NCI-H2196 (cell line): ENCODE results near the gene XPC.
A peak's percentile ranks its signal among the peaks of the same experiment; 100 is the strongest.

Experiments
- DNase-seq: peaks from one replicate; lab custom pipeline; 2025; ENCODE audit not compliant: unreplicated experiment; lab: John Stamatoyannopoulos, UW

XPC gene

GRCh38 chr3:14135581-14135980, 42.8 kb downstream of the XPC start:
- DNase-seq: no peak

DNA sequence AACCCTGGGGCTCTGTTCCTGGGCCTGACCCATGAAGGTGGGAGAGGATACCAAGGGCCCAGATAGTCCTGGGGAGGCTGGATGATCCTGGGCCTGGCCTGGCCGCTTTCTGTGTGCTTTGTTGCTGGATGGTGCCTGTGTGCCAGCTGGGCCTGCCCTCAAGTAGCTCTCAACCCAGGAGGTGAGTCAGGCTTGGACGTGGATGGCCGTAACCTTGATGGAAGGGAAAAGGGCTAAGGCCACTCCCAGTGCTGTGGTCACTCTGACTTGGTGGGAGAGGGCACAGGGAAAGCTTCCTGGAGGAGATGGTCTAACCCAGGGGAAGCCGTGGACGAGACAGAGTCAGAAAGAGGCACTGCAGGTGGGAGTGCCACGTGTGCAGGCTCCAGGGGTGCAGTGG, 44.1 kb downstream of the XPC start:
- no peak for DNase-seq

- no peak for DNase-seq
These were observed 44.5 kb downstream of the XPC start for GRCh38 chr3:14133876-14134275.

- DNase-seq: no peak
These were observed 45.1 kb downstream of the XPC start for GRCh38 chr3:14133188-14133800.

DNA sequence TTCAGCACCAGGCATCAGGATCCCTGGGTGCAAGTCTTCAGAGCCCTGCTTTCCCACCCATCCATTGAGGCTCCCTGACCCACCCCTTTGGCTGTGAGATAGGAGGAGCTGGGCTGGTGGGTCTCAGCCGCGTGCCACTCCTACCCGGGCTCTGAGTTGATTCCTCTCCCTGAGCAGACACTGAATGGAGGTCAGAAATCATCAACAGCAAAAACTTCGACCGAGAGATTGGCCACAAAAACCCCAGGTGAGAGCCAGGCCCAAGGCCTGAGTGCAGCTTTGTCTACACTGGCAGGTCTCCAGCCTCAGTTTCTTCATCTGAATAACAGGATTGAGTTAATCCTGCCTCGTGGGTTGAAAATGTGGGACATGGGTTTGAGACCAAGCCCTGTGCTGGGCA, 45.7 kb downstream of the XPC start:
- DNase-seq: no peak

GRCh38 chr3:14132120-14132519, 46.3 kb downstream of the XPC start:
- no peak for DNase-seq

- no peak for DNase-seq
These were observed 47.3 kb downstream of the XPC start for GRCh38 chr3:14131134-14131533.

DNA sequence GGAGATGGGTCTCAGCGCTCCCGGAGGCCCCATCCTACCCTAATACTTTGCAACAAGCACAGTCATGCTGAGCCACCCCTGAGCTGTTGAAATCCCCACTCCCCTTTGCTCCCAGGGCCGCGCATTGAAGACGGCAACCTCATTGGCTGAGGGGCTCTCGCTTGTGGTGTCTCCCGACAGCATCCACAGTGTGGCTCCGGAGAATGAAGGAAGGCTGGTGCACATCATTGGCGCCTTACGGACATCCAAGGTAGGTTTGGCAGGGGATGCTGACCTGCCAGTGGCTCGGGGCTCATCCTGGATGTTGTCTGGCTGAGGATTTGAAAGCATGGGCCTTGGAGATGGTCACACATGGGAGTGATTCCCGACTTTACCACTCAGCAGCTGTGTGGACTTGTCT, 47.7 kb downstream of the XPC start:
- DNase-seq: no peak

GRCh38 chr3:14130230-14130629, 48.2 kb downstream of the XPC start:
- DNase-seq: no peak

- no peak for DNase-seq
These were observed 49.1 kb downstream of the XPC start for GRCh38 chr3:14129296-14129695.

DNA sequence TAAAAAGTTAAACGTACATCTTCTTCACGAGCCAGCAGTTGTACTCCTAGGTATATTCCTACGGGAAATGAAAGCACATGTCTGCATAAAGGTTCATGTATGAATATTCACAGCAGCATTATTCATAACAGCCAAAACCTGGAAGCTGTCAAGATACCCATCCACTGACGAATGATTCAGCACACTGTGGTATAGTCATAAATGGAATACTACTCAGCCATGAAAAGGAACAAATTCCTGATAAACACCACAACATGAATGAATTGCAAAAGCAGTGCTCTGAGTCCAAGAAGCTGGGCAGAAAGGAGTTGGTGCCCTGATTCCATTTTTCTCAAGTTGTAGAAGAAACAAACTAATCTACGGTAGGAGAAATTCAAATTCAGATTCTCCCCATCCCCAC, 49.7 kb downstream of the XPC start:
- DNase-seq: no peak

DNA sequence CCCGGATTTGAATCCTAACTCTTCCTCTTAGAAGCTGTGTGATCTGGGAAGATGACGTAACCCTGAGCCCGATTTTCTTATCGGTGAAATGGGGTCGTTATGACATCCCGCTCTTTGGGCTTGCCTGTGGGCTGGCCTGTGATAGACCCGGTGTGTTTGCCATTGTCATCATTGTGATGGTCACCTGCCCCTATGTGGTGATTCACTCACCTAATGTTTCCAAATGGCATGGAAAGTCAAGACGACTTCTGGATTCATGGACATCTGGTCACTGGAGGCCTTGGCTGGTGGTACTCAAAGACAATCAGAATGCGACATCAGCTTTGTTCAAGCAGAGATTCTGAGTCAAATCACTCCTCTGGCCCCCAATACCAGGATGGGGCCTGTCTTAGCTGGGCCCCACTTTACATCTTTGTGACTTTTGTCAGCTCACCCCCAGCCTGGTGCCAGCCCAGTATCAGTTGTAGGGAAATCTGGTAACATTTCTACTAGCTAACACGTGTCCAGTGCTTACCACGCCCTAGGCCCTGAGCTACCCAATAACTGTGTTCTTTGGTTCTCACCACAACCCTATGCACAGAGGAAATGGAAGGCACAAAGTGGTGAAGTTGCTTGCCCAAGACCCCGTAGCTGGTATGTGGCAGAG, 50.8 kb downstream of the XPC start:
- no peak for DNase-seq

GRCh38 chr3:14126887-14127505, 51.4 kb downstream of the XPC start:
- DNase-seq: no peak

DNA sequence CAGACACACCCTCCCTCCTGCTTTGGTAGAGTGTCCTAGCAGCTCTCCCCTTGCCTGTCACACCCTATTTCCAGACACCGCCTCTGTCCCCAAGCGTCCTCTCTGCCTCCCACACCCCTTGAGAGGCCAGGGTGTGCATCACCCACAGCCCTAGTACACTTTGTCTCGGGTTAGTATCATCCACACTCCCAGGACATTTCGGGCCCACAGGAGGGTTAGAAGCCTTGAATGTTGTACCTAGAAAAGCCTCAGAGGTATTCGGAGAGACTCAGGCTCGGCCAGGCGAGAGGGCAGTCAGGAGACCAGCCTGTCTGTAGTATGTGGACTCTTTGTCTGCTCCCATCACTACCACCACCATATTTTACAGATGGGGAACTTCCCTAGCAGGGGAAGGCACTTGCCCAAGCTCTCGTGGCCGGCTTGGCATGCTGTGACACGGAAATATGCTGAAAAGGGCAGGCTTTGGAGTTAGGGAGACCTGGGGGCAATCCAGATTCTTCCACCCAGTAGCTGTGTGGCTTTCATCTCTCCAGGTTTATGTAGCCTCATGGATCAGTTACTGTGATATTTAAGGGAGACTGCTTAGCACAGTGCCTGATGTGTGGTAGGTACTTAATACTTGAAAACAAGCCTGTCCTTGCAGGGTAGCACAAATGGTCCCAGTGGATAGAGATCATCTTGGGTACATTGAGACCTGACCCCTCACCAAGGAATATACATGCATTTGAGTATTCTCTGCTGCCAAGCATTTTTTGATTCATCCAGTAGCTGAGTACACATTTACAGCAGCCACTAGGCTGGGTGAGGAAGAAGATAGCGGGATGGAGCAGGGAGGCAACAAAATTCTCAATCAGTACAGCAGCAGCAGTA, 52.1 kb downstream of the XPC start:
- DNase-seq: no peak

- DNase-seq: no peak
These were observed 53.0 kb downstream of the XPC start for GRCh38 chr3:14125193-14126016.

DNA sequence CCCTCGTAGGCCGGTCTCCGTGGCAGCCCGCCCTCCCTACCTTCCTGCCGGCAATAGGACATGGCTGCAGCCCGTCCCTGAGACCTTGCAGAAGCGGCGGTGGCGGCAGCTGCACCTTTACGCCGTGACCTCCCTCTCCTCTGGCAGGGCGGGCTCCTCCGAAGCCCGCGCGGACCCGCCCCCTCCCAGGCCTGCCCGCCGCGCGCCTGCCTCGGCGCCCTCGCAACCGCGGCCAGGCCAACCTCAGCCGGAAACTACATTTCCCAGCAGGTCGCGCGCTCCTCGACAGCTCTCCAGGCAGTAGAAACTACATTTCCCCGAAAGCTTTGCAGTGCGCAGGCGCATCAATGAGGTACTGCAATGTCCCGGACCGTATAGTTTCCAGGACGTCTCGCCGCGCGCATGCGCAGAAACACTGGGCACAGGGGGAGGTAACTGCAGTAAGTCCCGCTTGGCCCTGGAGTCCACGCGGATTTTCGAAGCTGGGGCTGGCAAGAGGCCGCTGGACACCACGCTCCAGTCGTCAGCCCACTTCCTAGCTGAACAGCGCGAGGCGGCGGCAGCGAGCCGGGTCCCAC, 53.7 kb downstream of the XPC start, which contains the start of the genes CHCHD4 and TMEM43:
Gene CHCHD4 (minus strand): TSS at position 256 of the 578 bp plus-strand sequence. CDS start 194 bp downstream, at position 62.
Gene TMEM43 (plus strand): TSS at position 438 of the 578 bp plus-strand sequence. CDS start 142 bp downstream, outside the sequence.
- peak; percentile 91 for DNase-seq

DNA sequence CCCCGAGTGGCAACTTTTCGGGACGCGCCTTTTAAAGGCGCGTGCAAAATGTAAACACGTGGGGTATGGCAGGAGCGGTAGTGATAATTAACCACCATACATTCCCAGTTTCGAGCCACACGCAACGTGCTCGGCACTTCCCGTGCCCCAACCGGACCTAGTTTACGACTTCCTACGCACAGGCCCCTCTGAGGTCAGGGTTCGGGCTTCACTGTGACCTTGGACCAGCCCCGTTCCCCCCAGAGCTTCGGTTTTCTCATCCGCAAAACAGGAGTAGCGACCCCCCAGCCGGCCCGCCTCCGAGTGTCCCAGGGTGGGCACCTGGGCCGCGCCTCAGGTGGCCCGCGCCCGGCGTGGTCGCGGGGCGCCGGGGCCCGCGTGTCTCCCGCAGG, 54.2 kb downstream of the XPC start:
- no peak for DNase-seq

GRCh38 chr3:14123308-14124222, 54.8 kb downstream of the XPC start:
- no peak for DNase-seq

GRCh38 chr3:14122301-14122700, 56.1 kb downstream of the XPC start:
- no peak for DNase-seq
